H7 (cell line): Measurements from ENCODE around the gene CASP1. TPM values are rescaled to one million over a fixed set of nuclear protein-coding genes. Genes with fewer than 3 reads are reported as not detected.

Experiments
- DNase-seq: peaks from one replicate; pipeline ENCODE4 v3.0.0; 2012
- H3K27me3 ChIP-seq: 2 replicates; pipeline ENCODE4 v1.6.0; 2011; ENCODE audit warnings: mild to moderate bottlenecking, low read length; ENCODE audit not compliant: control insufficient read depth, insufficient read depth
- H3K36me3 ChIP-seq: replicated peaks from 2 replicates; pipeline ENCODE4 v1.5.1; 2011; ENCODE audit warnings: low read length; ENCODE audit not compliant: control insufficient read depth, insufficient read depth
- H3K4me3 ChIP-seq: 2 replicates; pipeline ENCODE4 v1.5.1; 2011; ENCODE audit warnings: low read depth, mild to moderate bottlenecking, control low read depth, low read length, moderate library complexity; ENCODE audit not compliant: insufficient read depth
- total RNA-seq: library from RNA; depleted of rRNA; stranded (reverse); fragments of >200 nt; shearing (Covaris generic); gene quantifications from 2 replicates; pipeline ENCODE4 v1.2.3, GENCODE V29; 2014; rRNA removed

CASP1 gene
- total RNA-seq, 1 experiment from 2014 or later = not detected

- DNase-seq = no peak
- Histone ChIP-seq H3K36me3 (no peaks in the 10 kb centered on the region), H3K4me3 (no peak overlapping the region), H3K27me3 (no peaks in the 10 kb centered on the region)
Measured at GRCh38 chr11:104979839-104980238, 55.1 kb downstream of the CASP1 start.

Other genes starting within 250 kb of the CASP1 start
- gene CASP12, start 136.7 kb downstream of the CASP1 start, total RNA-seq = not detected in 2 replicates
- not detected in 2 replicates for gene CASP4, start 66.6 kb downstream of the CASP1 start, total RNA-seq
- gene CASP5, start 12.0 kb downstream of the CASP1 start, total RNA-seq = not detected in 2 replicates
- not detected in 2 replicates for gene CARD16, start 10.2 kb upstream of the CASP1 start, total RNA-seq
- gene CARD18, start 104.6 kb upstream of the CASP1 start, total RNA-seq = not detected in 2 replicates